Measurements from ENCODE around the gene CFHR5.
"Not testable (repeated sequence)": the region's sequence is repeated elsewhere in the genome, so short reads cannot be mapped to it uniquely, and the experiment has no call there.

CFHR5 gene

DNA sequence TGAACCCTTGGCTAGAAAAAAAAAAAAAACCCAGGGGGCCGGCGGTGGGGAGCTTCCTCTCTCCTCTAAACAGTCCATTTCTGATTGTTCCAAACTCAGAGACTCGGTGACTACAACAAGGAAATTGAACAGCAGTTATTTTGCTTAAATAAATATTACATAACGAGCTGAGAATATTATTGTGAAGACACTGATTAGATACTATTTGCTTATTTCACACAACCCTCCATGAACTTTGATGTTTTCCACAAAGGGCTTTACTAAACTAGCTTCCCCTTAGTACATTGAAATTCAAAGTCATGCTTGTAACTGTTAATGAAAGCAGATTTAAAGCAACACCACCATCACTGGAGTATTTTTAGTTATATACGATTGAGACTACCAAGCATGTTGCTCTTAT is at the start of gene CFHR5:
Gene CFHR5, plus strand, starts transcription at position 279 of the 400 bp plus-strand sequence. Its CDS starts 109 bp downstream, at position 388.
- DNase-seq: no peak

DNA sequence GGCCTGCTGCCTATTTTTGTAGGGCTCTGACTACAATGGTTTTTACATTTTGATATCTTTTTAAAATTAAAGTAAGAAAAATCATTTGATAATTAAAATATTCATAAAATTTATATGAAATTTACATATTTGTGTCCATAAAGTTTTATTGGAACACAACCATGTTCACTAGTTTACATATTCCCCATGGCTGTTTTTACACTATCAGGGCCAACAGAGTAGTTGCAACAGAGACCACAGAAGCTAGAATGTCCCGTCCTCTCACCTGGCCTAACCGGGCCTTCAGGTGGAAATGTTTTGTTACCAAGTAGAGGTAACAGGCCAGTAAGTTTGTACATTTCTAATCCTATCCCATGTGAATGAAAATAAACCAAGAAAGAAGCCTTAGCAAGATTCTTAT is 44.5 kb upstream of the CFHR5 start:
- DNase-seq: not testable (repeated sequence)

DNA sequence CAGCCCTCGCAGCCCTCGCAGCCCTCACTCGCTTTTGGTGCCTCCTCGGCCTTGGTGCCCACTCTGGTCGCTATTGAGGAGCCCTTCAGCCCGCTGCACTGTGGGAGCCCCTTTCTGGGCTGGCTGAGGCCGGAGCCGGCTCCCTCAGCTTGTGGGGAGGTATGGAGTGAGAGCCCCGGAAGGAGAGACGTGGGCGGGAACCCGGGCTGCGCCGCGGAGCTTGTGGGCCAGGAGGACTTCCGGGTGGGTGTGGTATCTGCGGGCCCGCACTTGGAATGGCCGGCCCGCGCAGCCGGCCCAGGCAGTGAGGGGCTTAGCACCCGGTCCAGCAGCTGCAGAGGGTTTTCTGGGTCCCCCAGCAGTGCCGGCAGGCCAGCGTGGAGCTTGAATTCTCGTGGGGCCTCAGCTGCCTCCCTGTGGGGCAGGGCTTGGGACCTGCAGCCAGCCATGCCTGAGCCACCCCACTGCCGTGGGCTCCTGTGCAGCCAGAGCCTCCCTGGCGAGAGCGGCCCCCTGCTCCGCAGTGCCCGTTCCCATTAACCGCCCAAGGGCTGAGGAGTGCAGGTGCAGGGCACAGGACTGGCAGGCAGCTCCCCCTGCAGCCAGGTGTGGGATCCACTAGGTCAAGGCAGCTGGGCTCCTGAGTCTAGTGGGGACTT is 43.7 kb upstream of the CFHR5 start:
- no peak for DNase-seq

- not testable (repeated sequence) for DNase-seq
Observed at GRCh38 chr1:196941474-196941873, 35.9 kb upstream of the CFHR5 start.

- not testable (repeated sequence) for DNase-seq
Observed at GRCh38 chr1:196943568-196943967, 33.8 kb upstream of the CFHR5 start, which contains the start of gene CFHR2. Gene CFHR2, plus strand, starts transcription at chr1:196943738. Its CDS starts 143 bp downstream, at chr1:196943881.

DNA sequence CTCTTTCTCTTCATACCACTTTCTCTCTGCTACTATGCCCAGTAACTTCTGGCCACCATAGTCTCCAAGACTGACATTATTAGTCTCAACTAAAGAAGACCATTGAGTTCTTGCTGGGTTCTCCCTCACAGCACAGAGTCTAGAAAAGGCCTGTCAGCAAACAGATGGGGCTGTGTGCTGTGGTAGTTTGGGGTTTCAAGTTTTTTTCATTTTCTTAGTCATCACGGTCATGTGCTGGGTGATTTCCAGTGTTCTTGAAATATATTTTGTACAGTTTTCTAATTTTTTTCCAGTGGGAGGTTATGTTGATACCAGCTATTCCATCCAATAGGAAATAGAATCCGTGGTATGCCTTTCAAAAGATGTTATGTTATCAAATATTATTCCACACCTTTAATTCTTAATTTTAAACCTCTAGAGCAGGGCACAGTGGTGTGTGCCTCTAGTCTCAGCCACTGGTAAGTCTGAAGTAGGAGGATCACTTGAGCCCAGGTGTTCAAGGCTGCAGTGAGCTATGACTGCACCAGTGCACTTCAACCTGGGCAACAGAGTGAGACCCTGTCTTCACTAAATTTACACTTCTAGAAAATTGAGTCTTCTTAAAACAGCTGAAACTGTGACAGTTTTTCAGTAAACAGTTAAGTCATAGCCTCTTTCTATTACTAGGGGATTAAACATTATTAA is 25.5 kb upstream of the CFHR5 start:
- DNase-seq: no peak

DNA sequence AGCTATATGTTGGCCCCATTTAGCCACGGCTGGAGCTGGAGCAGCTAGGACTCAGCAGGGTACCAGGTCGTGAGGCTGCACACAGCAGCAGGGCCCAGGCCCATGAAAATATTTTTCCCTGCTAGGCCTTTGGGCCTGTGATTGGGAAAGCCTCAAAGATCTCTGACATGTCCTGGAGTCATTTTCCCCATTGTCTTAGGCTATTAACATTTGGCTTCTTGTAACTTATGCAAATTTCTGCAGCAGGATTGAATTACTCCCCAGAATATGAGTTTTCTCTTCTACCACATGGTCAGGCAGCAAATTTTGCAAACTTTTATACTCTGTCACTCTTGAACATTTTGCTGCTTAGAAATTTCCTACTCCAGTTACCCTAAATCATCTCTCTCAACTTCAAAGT is 22.6 kb upstream of the CFHR5 start:
- DNase-seq: no peak

DNA sequence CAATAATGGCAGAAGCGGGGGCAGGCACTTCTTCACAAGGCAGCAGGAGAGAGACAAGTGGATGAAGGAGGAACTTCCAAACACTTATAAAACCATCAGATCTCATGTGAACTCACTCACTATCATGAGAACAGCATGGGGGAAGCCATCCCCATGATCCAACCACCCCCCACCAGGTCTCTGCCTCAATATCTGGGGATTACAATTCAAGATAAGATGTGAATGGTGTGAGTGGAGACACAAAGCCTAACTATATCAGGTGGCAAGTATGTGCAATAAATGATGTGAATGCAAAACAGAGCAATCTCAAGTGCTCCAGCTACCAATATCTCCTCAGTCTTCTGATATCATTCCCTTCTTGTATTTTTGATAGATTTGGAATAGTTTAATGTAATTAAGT is 21.4 kb upstream of the CFHR5 start:
- no peak for DNase-seq

- DNase-seq: no peak
Observed at GRCh38 chr1:196960854-196961253, 16.5 kb upstream of the CFHR5 start.

GRCh38 chr1:196970182-196970581 is 7.2 kb upstream of the CFHR5 start:
- DNase-seq: no peak

- no peak for DNase-seq
Observed at GRCh38 chr1:196976278-196976677, 1.1 kb upstream of the CFHR5 start.

- no peak for DNase-seq
Observed at GRCh38 chr1:196980859-196981258, 3.5 kb downstream of the CFHR5 start.

DNA sequence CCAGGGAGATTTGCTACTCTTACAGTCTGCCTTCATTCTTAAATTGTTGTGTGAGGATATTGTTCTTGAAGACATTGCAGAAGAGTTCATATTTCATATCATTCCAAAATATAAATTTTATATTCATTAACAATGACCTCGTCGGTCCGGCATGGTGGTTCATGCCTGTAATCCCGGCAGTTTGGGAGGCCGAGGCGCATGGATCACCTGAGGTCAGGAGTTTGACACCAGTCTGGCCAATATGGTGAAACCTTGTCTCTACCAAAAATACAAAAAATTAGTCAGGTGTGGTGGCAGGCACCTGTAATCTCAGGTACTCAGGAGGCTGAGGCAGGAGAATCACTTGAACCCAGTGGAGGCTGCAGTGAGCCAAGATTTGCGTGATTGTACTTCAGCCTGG is 4.9 kb downstream of the CFHR5 start:
- DNase-seq: not testable (repeated sequence)

GRCh38 chr1:196991919-196992651 is 14.7 kb downstream of the CFHR5 start:
- not testable (repeated sequence) for DNase-seq

- DNase-seq: no peak
Observed at GRCh38 chr1:196993916-196994315, 16.6 kb downstream of the CFHR5 start.

- DNase-seq: no peak
Observed at GRCh38 chr1:196997423-196997822, 20.1 kb downstream of the CFHR5 start.

DNA sequence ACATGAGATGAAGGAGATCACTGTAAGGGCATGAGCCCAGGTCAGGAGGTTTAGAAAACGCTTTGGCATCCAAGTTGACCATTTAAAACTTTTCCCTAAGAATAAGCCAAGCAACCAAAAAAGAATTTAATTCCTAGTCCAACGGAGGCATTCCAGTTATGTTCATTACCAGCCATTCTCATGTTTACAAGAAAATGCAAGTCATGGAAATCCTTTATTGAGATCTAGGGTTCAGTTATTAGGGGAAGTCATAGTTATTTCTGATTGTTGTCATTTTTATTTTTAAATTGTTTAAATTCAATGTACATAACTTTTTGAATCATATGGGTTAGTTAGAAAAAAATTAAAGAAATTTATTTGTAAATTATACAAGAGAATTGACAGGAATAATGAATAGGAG is 24.5 kb downstream of the CFHR5 start:
- DNase-seq: no peak

DNA sequence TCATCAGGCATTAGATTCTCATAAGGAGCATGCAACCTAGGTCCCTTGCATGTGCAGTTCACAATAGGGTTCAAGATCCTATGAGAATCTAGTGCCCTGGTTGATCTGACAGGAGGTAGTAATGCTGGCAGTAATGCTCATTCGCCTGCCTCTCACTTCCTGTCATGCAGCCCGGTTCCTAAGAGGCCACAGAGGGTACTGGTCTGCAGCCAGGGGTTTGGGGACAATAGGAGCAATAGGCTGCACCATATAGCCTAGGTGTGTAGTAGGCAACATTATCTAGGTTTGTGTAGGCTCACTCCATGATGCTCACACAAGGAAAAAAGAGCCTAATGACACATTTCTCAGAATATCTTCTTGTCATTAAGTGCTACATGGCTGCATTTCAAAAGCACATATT is 25.8 kb downstream of the CFHR5 start:
- no peak for DNase-seq

DNA sequence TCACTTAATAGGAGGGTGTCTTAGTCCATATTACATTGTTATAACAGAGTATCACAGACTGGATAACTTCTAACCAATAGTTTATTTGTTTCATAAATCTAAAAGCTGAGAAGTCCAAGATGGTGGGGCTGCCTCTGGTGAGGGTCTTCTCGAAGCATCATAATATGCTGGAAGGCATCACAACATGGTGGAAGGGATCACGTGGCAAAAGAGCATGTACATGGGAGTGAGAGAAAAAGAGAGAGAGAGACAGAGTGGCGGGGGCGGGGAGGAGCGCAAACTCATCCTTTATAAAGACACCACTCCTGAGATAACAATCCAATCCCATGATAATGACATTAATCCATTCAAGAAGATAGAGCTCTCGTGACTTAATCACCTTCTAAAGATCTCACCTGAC is 31.5 kb downstream of the CFHR5 start:
- no peak for DNase-seq

- DNase-seq: no peak
Observed at GRCh38 chr1:197011614-197012013, 34.3 kb downstream of the CFHR5 start.

DNA sequence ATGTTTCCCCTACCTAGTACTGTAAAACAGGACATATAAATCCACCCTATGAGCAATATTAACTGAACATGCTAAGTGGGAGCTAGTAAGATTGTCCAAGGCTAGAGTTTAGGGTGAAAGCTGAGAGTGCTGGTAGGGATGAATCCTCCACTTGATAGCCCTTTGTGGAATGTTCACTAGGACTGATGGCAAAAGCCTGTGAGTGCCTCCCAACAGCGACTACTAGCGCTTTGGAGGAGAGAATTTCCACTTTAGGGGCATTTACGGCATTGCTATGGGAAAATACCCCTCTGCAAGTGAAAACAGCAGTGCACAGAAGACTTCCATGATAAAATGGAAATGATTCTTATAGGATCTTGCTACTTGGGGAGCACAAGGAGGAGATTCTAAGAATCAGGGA is 35.9 kb downstream of the CFHR5 start:
- DNase-seq: no peak

- DNase-seq: no peak
Observed at GRCh38 chr1:197016751-197017150, 39.4 kb downstream of the CFHR5 start.

- DNase-seq: no peak
Observed at GRCh38 chr1:197017558-197018146, 40.3 kb downstream of the CFHR5 start.

- DNase-seq: no peak
Observed at GRCh38 chr1:197021716-197022115, 44.4 kb downstream of the CFHR5 start.
